Measurements from ENCODE around the gene TXNRD1. TPM values are rescaled to one million over a fixed set of nuclear protein-coding genes. Genes with fewer than 3 reads are reported as not detected.

The TXNRD1 gene
- total and polyA plus RNA-seq, 4 donors = 23.6 to 70.8 (median 55.7) TPM

GRCh38 chr12:104276273-104277131 is 60.9 kb downstream of the TXNRD1 start (continued):
- TF ChIP-seq ZBTB33 (IDR thresholded peaks at IDR 0.05) (no peak), GABPA (IDR thresholded peaks at IDR 0.05 in 1 of 2, conservative IDR thresholded peaks at IDR 0.05 in 1 of 2) (no peak), FOXA2 (IDR thresholded peaks at IDR 0.05) (no peak)

- Histone ChIP-seq H3K27me3 (ENCODE audit: control insufficient read depth in 4 of 4, insufficient read depth in 4 of 4, low read length in 3 of 4) (no peaks in the 10 kb centered on the region), H3K9ac (ENCODE audit: low read depth in 1 of 2, low read length in 2 of 2) (no peak overlapping the region), H3K4me3 (ENCODE audit: low read depth in 1 of 3, low read length in 3 of 3) (no peak overlapping the region), H3K4me1 (ENCODE audit: control insufficient read depth in 4 of 4, insufficient read depth in 4 of 4, low read length in 3 of 4) (no peaks in the 10 kb centered on the region), H3K9me3 (ENCODE audit: control insufficient read depth in 4 of 4, low read length in 3 of 4) (no peaks in the 10 kb centered on the region), H3K36me3 (ENCODE audit: control insufficient read depth in 4 of 4, insufficient read depth in 3 of 4, low read depth in 1 of 4, low read length in 3 of 4) (no peaks in the 10 kb centered on the region), H3K27ac (ENCODE audit: low read depth in 1 of 2, low read length in 2 of 2) (no peak overlapping the region)
- DNase-seq (ENCODE audit: low spot score) = no peak
- no peak for TF ChIP-seq YY1 (IDR thresholded peaks at IDR 0.05)
- no peak for TF ChIP-seq REST (IDR thresholded peaks at IDR 0.05)
- no peak for TF ChIP-seq GABPA (IDR thresholded peaks at IDR 0.05 in 1 of 2, conservative IDR thresholded peaks at IDR 0.05 in 1 of 2)
Measured at GRCh38 chr12:104279164-104279563, 63.6 kb downstream of the TXNRD1 start.

DNA sequence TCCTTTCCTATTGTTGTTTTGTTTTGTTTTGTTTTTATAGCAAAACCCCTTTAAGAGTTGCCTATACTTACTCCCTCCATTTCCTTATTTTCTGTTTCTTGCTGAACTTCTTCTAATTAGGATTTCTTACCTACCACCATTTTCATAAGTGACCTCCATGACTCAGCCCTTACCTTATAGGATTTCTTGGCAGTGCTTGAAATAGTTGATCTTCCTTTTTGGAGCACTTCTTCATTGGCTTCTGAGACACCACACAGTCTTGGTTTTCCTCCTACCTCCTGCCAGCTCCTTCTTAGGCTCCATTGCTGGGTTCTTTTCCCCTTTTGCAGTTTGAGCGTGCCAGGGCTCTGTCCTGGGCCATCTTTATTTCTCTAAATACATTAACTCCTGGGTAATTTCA is 64.5 kb downstream of the TXNRD1 start:
- no peak overlapping the region for H3K27ac ChIP-seq (ENCODE audit: low read depth in 1 of 2, low read length in 2 of 2)
- 100% methylated on average over 1 of the region's 1 CpG for WGBS
- H3K4me3 ChIP-seq (ENCODE audit: low read depth in 1 of 3, low read length in 3 of 3) = no peak overlapping the region
- H3K36me3 ChIP-seq (ENCODE audit: control insufficient read depth in 4 of 4, insufficient read depth in 3 of 4, low read depth in 1 of 4, low read length in 3 of 4) = no peaks in the 10 kb centered on the region
- H3K9me3 ChIP-seq (ENCODE audit: control insufficient read depth in 4 of 4, low read length in 3 of 4) = no peaks in the 10 kb centered on the region
- no peaks in the 10 kb centered on the region for H3K27me3 ChIP-seq (ENCODE audit: control insufficient read depth in 4 of 4, insufficient read depth in 4 of 4, low read length in 3 of 4)
- TF ChIP-seq HNF4A (conservative IDR thresholded peaks at IDR 0.05) (no peak), YY1 (IDR thresholded peaks at IDR 0.05) (no peak), ZBTB33 (IDR thresholded peaks at IDR 0.05) (no peak), HNF4G (IDR thresholded peaks at IDR 0.05) (no peak)
- H3K4me1 ChIP-seq (ENCODE audit: control insufficient read depth in 4 of 4, insufficient read depth in 4 of 4, low read length in 3 of 4) = no peaks in the 10 kb centered on the region
- no peak overlapping the region for H3K9ac ChIP-seq (ENCODE audit: low read depth in 1 of 2, low read length in 2 of 2)
- DNase-seq (ENCODE audit: low spot score) = no peak
